Panc1 (cell line): ENCODE data around the gene OSCAR.

Source experiments
- CTCF ChIP-seq: fragments of 450-650 bp; IDR thresholded peaks from 2 replicates; pipeline ENCODE4 v1.5.1; 2017; ENCODE audit warnings: mild to moderate bottlenecking
- POLR2AphosphoS5 ChIP-seq: IDR thresholded peaks from 2 replicates; pipeline ENCODE4 v1.6.1; 2012; ENCODE audit warnings: mild to moderate bottlenecking, low read depth, low read length, moderate library complexity
- REST ChIP-seq, 2 experiments: IDR thresholded peaks; 2 replicates each; pipeline ENCODE4 v1.6.1; 2011 to 2012; ENCODE audit warnings: low read depth in 2 of 2, control low read depth in 1 of 2, low read length in 1 of 2, mild to moderate bottlenecking in 1 of 2, moderate library complexity in 1 of 2; ENCODE audit not compliant: insufficient read depth in 1 of 2
- SIN3A ChIP-seq: IDR thresholded peaks from 2 replicates; pipeline ENCODE4 v1.6.1; 2012; ENCODE audit warnings: low read depth, mild to moderate bottlenecking, low read length, moderate library complexity, borderline replicate concordance; ENCODE audit not compliant: insufficient read depth
- TCF7L2 ChIP-seq: IDR thresholded peaks from 2 replicates; pipeline ENCODE4 v1.6.1; 2011; ENCODE audit warnings: mild to moderate bottlenecking, low read depth, low read length, inconsistent platforms

GRCh38 chr19:54073829-54074228, 26.8 kb downstream of the OSCAR start:
- TF ChIP-seq CTCF, result no peak
- TF ChIP-seq POLR2AphosphoS5, result no peak
- no peak for TF ChIP-seq TCF7L2
- TF ChIP-seq SIN3A, result no peak
- no peak for TF ChIP-seq REST (IDR thresholded peaks at IDR 0.05; ENCODE audit: insufficient read depth in 1 of 2, low read depth in 2 of 2, low read length in 1 of 2)
